HG02852 (cell line): ENCODE results near the gene YY2.
"Not testable (repeated sequence)": the region's sequence is repeated elsewhere in the genome, so short reads cannot be mapped to it uniquely, and the experiment has no call there.

Source experiments
- ATAC-seq: cut with Tn5 transposase; IDR thresholded peaks from one replicate; pipeline ENCODE4 v1.9.1; 2021; ENCODE audit warnings: mild to moderate bottlenecking, moderate library complexity; ENCODE audit not compliant: unreplicated experiment

Gene YY2

DNA sequence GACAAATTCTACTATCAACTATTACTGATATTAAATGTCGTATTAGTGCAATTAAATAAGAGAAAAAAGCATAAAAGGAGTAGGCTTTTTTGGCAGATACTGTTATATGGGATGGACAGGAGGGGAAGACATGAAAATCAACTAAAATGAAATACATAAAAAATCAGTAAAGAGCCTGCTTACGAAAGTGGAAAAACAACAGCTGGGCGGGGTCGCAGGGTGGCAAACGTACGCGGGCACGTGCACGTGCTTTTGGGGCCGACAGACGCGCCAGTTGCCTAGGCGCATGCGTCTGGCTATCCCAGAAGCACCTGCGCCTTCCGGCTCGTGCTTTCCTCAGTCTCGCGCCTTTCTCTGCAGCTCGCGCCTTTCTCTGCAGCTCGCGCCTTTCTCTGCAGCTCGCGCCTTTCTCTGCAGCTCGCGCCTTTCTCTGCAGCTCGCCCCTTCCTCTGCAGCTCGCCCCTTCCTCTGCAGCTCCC, at the start of gene YY2:
TSS of gene YY2 (plus strand) at position 51 of the 479 bp plus-strand sequence. CDS start 498 bp downstream, outside the sequence.
- ATAC-seq, result no peak

DNA sequence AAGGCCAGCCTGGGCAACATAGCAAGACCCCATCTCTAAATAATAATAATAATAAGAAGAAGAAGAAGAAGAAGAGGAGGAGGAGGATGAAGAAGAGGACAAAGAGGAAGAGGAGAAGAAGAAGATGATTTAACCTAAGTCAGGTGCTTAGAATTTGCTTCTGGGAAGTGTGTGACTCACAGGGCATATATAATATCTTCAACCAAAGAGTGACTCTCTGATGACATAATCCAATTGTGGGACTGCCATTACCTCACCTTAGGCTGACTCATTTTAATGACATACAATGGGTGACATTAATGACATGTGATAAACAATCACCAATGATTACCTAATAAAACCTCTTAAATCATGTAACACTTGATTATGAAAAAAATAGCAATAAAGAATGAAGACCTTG, 49.1 kb upstream of the YY2 start:
- ATAC-seq, result no peak

DNA sequence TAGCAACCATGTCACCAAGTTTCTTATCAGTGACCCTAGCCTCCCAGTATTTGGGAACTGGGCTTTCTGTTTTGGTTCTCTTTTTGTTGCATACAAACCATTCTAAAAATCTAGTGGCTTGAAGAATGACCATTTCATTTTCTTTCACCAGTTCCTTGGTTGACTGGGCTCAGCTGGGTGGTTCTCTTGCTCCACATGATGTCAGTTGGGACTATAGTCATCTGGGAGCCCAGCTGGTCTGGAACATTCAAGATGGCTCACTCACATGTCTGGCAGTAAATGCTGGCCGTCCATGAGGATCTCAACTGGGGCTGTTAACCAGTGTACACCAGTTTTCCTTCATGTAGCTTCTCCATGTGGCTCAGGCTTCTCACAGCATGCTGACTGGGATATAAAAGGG, 44.0 kb upstream of the YY2 start:
- no peak for ATAC-seq

DNA sequence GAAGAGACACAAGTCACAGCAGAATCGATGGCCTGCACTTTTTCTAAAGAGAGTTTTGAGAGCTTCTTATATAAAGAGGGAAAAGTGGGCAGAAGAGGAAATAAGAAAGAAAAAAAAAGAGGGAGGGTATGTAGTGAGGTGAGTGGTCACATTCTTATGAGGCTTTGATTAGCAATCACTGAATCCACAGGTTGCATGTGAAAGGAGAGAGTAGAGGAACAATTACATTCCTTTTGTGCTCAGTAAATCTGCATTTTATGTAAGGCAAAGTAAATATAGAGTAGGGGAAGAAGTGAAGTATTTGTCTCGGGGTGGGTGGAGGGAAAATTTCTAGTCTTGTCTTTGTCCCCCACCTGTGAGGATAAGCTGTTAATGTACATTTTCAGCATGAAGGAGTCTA, 43.2 kb upstream of the YY2 start:
- ATAC-seq, result no peak

DNA sequence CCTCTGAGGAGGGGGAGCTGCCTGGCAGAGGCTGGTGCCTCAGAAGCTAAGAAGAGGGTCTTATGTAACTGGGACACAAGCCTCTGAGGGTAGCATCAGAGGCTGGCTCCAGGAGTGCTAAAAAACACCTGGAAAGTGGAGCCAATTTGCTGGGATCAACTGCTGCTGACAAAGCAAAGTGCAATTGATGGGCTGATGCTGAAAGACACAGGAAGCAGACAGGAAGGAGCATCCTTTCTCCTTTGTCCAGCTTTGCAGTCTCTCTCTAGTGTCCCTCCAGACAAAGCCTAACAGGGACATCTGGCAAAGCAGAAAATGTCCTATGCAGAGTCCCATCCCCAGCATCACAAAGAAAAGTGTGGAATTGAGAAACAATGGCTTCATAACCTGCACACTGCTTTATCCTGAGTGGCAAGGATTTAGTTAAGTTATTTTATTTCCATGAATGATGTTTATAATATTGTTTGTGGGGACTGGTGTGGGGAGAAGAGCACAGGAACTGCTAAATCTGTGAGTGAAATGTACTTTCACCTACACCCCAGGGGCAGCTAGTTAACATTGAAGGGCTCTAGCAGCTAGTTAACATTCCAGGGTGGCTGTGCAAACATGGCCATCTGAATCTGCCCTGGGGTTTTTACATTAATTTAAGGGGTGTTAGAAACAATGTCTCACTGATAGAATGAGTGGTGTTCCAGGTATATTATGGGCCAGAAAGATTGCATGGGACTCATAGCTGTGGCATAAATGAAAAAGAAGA, 42.0 kb upstream of the YY2 start:
- ATAC-seq, result no peak

DNA sequence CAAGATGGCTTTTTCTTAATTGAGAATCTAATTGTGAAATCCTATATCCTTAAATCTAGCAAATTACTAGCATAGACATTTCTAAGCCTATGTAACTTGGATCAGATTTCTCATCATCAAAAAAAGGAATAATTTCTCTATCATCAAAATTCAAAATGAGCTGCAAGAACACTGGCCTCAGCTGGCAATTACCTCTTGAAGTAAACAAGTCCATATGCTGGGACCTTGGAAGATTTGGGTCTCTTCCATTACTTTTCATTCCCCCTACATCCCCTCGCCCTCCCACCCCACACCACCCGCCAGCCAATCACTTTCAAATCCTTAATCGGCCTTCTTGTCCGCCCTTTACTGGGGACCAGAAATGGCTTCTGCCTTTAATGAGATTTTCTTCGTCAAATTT, 39.7 kb upstream of the YY2 start:
- no peak for ATAC-seq

DNA sequence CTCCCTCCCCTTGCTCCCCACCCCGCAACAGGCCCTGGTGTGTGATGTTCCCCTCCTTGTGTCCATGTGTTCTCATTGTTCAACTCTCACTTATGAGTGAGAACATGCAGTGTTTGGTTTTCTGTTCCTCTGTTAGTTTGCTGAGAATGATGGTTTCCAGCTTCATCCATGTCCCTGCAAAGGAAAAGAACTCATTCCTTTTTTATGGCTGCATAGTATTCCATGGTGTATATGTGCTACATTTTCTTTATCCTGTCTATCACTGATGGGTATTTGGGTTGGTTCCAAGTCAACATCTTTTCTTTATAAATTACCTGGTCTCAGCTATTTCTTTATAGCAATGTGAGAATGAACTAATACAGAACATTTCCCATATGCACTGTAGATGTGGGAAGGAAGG, 35.6 kb upstream of the YY2 start:
- not testable (repeated sequence) for ATAC-seq

DNA sequence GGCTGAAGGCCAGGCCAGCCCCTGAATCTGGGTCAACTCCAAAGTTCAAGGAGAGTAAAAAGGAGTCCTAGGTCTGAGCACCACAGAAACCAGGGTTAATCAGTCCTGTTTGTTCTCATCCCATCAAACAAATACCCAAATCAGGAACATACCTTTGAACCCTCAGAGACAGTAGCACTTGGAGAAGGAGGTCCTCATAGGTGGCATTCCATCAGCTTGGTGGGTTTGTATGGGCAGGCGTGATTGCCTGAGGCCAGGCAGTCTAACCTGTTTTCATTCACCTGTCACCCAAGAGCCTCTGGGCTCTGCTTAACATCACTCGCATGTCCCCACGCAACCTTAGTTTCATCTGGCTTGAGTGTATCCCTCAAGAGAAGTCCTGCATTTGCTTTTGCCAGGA, 33.9 kb upstream of the YY2 start:
- ATAC-seq, result no peak

DNA sequence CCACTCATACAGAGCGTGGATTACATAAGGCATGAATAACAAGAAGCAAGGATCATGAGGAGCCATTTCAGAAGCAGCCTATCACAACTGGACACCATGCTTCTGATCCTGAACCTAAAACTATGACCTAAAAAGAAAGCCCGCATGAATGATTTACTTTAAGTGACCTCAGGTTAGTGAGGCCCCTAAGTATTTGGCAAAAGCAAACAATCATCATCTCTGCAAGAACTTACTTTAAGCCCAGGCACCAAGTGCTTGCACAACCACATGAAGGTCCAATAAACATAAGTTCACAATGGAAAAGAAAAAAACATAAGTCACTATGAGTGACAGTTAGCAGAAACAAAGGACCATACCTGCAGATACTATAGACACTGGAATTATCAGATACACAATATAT, 24.3 kb upstream of the YY2 start:
- no peak for ATAC-seq

DNA sequence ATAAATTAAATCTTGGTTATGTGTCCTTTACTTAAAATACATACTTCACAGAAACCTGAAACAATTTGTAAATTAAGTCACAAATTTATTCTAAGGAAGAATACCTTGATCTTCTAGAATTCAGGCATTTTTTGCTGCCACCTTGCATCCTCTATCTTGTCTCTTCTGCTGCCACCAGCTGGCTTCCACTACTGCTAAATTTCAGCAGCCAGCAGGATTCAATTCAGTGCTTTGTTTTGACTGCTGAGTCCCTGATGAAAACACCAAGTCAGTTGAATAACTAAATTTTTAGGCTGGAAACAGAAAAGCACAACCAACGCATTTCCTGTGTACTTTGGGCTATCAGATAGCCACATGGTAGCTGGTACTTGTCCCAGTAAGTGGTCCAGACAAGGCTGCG, 18.7 kb upstream of the YY2 start:
- ATAC-seq, result no peak

DNA sequence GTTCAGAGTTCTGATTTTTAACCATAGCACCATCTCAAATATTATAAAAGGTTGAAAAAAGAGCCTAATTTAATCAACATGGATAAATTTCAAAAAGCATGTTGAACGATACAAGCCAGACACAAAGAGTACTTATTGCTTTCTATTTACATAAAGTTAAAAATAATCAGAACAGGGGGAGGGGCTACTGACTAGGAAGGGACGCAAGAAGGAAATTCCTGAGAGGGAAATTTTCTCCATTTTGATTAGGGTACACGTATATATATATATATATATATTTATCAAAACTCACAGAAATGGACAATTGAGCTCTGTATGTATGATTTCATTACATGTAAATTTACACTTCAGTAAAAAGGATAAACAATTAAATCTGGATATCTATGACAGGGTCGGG, 16.9 kb upstream of the YY2 start:
- ATAC-seq, result no peak

DNA sequence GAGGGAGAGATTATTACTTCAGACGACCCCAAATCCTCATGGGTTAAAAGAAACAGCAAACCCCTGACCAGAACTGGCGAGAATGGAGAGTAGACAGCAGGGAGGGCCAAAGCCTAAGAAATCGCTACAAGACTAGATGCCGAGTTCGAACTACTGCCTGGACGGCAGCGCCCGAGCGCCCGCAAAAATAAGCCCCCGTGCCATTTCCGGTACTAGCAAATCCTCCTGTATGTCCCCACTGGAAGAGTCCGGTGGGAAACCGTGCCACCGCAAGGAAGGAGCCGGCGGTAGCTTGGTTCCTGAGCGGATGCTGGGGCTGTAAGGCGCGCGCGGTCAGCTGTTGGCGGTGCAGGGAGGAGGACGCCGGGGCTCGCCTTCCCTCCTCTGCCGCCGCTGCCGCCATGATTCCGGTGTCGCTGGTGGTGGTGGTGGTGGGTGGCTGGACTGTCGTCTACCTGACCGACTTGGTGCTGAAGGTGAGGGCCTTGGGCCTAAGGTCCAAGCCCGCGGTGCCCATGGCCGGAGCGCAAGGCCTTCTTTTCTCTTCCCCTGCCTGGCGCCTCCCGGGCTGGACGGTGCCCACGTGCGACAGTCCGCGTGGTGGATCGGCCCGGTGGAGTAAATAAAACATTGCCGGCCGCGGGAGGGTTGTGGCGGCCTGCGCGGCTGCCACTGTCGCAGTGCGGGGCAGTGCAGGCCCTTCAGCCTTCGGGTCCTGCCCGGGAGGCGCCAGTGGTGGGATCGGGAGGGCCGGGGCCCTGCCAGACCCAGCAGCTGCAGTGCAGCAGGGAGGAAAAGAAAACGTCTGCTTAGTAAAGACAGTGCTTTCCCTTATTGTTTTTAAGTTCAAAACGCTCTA, 16.2 kb upstream of the YY2 start, which contains the start of gene MBTPS2:
TSS of gene MBTPS2 (plus strand) at position 284 of the 859 bp plus-strand sequence. CDS start at position 402, 118 bp downstream.
- ATAC-seq, result peak; percentile 82

DNA sequence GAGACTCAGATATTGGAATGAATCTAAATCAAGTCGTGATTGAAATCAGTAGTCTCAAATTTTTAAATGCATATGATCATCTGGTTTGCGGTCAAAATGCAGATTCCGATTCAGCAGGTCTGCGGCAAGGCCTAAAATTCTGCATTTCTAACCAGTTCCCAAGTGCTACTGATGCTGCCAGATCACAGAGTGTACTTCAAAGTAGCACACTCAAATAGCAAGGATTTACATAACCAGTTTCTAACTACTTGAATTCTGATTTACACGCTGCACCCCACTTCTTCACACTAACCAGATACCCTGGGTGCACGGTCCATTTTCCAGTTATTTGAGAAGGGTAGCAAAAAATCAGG, 15.6 kb upstream of the YY2 start:
- peak; percentile 11 for ATAC-seq

DNA sequence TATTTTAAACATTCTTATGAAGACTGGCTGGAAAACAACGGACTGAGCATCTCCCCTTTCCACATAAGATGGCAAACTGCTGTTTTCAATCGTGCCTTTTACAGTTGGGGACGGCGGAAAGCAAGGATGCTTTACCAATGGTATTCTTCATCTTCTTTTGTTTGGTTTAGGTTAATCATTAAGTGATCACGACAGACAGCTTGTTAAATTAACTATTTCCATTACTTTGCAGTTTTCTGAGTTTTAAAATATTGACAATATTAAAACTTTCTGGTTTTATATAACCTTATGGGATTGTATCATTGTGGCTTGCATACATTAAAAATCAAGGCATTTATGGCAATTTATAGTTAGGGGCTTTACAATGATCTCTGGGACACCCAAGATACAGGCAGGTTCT, 12.6 kb upstream of the YY2 start:
- ATAC-seq, result no peak

DNA sequence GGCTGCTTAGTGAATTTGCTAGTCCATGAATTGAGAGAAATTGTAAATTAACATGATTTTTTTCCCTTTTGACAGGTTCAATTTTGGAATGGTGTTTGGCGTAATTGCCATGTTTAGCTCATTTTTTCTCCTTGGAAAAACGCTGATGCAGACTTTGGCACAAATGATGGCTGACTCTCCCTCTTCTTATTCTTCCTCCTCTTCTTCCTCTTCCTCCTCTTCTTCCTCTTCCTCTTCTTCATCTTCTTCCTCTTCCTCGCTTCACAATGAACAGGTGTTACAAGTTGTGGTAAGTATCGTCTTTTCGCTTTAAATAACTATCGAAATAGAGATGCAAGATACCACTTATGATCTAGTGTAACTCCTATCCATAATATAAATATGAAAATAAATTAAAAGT, 10.7 kb upstream of the YY2 start:
- no peak for ATAC-seq

DNA sequence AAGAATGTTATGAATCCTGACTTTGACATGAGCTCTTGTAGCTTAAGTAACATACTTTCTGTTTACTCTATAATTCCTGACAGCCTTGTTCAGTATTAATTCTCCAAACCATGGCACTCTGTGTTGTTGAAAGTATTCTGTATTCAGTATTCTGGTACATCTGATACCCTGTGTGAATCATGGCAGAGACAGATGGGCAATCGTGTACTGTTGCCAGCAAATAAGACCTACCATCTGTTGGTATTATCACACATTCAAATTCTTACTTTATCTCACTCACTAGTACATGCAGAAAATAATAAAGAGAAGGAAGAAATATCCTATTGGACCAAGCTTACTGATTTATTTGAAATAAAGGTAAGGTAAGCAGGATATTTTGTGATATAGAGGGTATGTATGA, 8.4 kb upstream of the YY2 start:
- ATAC-seq, result no peak

DNA sequence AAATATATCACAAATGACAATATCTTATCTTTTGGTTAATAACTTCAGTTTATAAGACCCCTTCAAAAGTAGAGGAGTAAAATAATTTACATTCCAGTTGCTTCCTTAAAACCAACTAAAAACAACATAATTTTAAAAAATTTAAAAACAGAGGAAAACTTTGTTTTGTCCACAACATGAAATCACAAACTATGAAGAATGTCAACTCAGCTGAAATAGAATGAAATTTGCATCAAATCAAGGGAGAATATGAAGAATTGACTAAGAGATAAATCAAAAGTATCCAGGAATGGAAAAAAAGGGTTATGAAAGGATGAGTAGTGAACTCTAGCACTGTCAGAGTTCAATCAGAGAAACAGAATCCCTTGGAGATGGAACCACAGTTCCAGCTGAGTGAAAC, 2.2 kb upstream of the YY2 start:
- ATAC-seq, result no peak

DNA sequence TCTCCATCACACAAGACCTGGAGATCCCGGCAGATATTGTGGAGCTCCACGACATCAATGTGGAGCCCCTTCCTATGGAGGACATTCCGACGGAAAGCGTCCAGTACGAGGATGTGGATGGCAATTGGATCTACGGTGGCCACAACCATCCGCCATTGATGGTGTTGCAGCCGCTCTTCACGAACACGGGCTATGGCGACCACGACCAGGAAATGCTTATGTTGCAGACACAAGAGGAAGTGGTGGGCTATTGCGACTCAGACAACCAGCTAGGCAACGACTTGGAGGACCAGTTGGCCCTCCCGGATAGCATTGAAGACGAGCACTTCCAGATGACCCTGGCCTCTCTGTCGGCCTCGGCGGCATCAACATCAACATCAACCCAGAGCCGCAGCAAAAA, 717 bp downstream of the YY2 start:
- ATAC-seq, result no peak

DNA sequence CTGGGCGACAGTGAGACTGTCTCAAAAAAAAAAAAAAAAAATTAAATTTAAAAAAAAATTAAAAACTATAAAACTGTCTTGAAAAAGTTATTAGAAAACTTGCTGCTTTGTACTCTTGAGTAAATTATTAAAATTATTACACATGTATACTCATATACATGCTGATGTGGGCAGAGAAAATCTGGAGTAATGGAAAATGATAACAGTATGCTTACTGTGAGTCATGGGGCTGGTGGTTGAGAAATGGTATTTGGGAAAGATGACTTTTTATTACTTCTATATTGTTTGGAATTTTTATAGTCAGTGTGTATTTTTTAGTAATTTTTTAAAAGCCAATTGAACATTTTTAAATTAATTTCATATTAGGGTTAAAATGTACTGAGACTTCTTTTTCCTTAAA, 7.5 kb downstream of the YY2 start:
- ATAC-seq, result no peak

DNA sequence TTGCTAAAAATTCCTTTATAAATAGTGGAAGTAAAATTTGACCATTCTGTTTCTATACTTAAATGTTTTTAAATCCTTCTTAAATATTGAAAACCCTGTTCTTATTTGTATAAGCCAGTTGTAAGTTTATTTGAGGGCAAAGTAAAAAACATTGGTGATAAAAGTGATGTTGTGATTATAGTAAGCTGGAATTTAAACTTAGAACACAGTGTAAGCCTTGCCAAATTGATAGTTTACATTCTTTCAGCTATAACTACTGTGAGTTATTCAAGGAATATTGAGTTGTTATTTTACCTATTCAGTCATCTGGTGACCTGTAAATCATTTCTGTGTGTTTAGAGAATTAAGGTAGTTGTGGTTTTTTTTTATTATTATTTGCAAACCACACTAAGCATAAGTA, 9.6 kb downstream of the YY2 start:
- ATAC-seq, result no peak

DNA sequence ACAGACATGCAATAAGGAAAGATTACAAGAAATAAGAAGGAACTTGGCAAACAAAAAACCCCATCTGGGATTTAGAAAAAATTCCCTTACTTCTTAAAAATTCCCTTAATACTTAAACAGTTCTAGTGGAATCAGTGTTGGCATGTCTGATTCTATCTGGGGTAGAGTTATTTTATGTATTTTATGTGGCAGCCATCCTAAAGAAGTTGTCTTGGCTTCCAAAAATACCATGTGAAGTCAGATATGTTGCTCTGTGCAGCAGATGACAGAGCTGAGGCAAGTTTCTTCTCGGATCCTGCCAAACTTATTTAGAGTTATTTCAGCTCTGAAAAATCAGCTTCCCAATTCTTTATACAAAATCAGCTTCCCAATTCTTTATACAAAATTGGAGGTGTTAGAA, 14.7 kb downstream of the YY2 start:
- ATAC-seq, result no peak
